ENCODE results near the gene CNIH2. TPM values are rescaled to one million over a fixed set of nuclear protein-coding genes. Genes with fewer than 3 reads are reported as not detected.

CNIH2 gene
- total and polyA plus RNA-seq, 2 experiments from 2014 or later, result 4.3 to 9.2 TPM

GRCh38 chr11:66231561-66231960 is 46.4 kb upstream of the CNIH2 start:
- Histone ChIP-seq H3K27me3 (ENCODE audit: insufficient read depth) (no peaks in the 10 kb centered on the region), H3K27ac (ENCODE audit: low read depth) (no peak overlapping the region), H3F3A (replicated peaks; ENCODE audit: low read depth) (0 out of 2 replicates have a peak, but pooled peaks cover 6% of the 10 kb centered on the region), H3K4me3 (no peak overlapping the region), H3K4me2 (no peak overlapping the region), H3K79me2 (replicated peaks; ENCODE audit: insufficient read depth) (no peaks in the 10 kb centered on the region), H3K4me1 (ENCODE audit: insufficient read depth) (peaks cover 9% of the 10 kb centered on the region; the same call in 1 of the 2 replicates), H4K20me1 (replicated peaks; ENCODE audit: insufficient read depth) (no peaks in the 10 kb centered on the region), H2AFZ (no peak overlapping the region), H3K9me2 (ENCODE audit: insufficient read depth) (no peaks in the 10 kb centered on the region), H3K36me3 (ENCODE audit: insufficient read depth) (no peaks in the 10 kb centered on the region; the same call in 1 of the 2 replicates)
- Mint-ChIP-seq H3K27ac (peak overlapping the region; percentile 26; the same call in 1 of the 2 replicates), H3K27me3 (ENCODE audit: insufficient read depth, low read depth, poor library complexity) (peaks cover 10% of the 10 kb centered on the region), H3K36me3 (ENCODE audit: low read depth) (peaks cover 6% of the 10 kb centered on the region; the same call in 2 of the 3 replicates), H3K4me3 (no peak overlapping the region; the same call in 2 of the 3 replicates), H3K4me1 (peaks cover 30% of the 10 kb centered on the region), H3K9me3 (no peaks in the 10 kb centered on the region)
- no peak for TF ChIP-seq EZH2phosphoT487 (IDR thresholded peaks at IDR 0.05; ENCODE audit: unreplicated experiment)
- TF ChIP-seq ZNF331 (CRISPR knock-in tag; IDR thresholded peaks at IDR 0.05; ENCODE audit: low read depth), result no peak
- TF ChIP-seq ZNF462 (CRISPR knock-in tag; IDR thresholded peaks at IDR 0.05), result no peak
- DNase-seq (ENCODE audit: low spot score) (no peak), ATAC-seq (peak; percentile 31)

GRCh38 chr11:66232769-66233168 is 45.2 kb upstream of the CNIH2 start:
- Histone ChIP-seq H3K4me1 (ENCODE audit: insufficient read depth) (peaks cover 9% of the 10 kb centered on the region; the same call in 1 of the 2 replicates), H3K36me3 (ENCODE audit: insufficient read depth) (no peaks in the 10 kb centered on the region; the same call in 1 of the 2 replicates), H3K27me3 (ENCODE audit: insufficient read depth) (no peaks in the 10 kb centered on the region), H3K27ac (ENCODE audit: low read depth) (no peak overlapping the region), H3K4me3 (no peak overlapping the region), H3F3A (replicated peaks; ENCODE audit: low read depth) (0 out of 2 replicates have a peak, but pooled peaks cover 2% of the 10 kb centered on the region), H4K20me1 (replicated peaks; ENCODE audit: insufficient read depth) (no peaks in the 10 kb centered on the region), H3K79me2 (replicated peaks; ENCODE audit: insufficient read depth) (no peaks in the 10 kb centered on the region), H2AFZ (no peak overlapping the region), H3K4me2 (no peak overlapping the region), H3K9me2 (ENCODE audit: insufficient read depth) (no peaks in the 10 kb centered on the region)
- peaks cover 6% of the 10 kb centered on the region; the same call in 2 of the 3 replicates for H3K36me3 Mint-ChIP-seq (ENCODE audit: low read depth)
- H3K4me3 Mint-ChIP-seq, result no peak overlapping the region
- H3K27ac Mint-ChIP-seq, result no peak overlapping the region
- DNase-seq (ENCODE audit: low spot score) (no peak), ATAC-seq (no peak)
- peaks cover 30% of the 10 kb centered on the region for H3K4me1 Mint-ChIP-seq
- H3K9me3 Mint-ChIP-seq, result no peaks in the 10 kb centered on the region
- H3K27me3 Mint-ChIP-seq (ENCODE audit: insufficient read depth, low read depth, poor library complexity), result peaks cover 10% of the 10 kb centered on the region
- TF ChIP-seq ZNF331 (CRISPR knock-in tag; IDR thresholded peaks at IDR 0.05; ENCODE audit: low read depth), result no peak
- TF ChIP-seq STAT1 (IDR thresholded peaks at IDR 0.05; ENCODE audit: unreplicated experiment), result no peak
- no peak for TF ChIP-seq EZH2 (IDR thresholded peaks at IDR 0.05; ENCODE audit: low read depth, unreplicated experiment)
- TF ChIP-seq NANOG (IDR thresholded peaks at IDR 0.05; ENCODE audit: borderline replicate concordance), result no peak
- TF ChIP-seq ZNF462 (CRISPR knock-in tag; IDR thresholded peaks at IDR 0.05), result no peak

All from GM23338 (cell line).